ENCODE data around the gene SNRNP35. TPM values are rescaled to one million over a fixed set of nuclear protein-coding genes. Genes with fewer than 3 reads are reported as not detected.

The SNRNP35 gene, protein sequence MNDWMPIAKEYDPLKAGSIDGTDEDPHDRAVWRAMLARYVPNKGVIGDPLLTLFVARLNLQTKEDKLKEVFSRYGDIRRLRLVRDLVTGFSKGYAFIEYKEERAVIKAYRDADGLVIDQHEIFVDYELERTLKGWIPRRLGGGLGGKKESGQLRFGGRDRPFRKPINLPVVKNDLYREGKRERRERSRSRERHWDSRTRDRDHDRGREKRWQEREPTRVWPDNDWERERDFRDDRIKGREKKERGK
- 23.8 and 32.4 TPM in 2 replicates for total RNA-seq

DNA sequence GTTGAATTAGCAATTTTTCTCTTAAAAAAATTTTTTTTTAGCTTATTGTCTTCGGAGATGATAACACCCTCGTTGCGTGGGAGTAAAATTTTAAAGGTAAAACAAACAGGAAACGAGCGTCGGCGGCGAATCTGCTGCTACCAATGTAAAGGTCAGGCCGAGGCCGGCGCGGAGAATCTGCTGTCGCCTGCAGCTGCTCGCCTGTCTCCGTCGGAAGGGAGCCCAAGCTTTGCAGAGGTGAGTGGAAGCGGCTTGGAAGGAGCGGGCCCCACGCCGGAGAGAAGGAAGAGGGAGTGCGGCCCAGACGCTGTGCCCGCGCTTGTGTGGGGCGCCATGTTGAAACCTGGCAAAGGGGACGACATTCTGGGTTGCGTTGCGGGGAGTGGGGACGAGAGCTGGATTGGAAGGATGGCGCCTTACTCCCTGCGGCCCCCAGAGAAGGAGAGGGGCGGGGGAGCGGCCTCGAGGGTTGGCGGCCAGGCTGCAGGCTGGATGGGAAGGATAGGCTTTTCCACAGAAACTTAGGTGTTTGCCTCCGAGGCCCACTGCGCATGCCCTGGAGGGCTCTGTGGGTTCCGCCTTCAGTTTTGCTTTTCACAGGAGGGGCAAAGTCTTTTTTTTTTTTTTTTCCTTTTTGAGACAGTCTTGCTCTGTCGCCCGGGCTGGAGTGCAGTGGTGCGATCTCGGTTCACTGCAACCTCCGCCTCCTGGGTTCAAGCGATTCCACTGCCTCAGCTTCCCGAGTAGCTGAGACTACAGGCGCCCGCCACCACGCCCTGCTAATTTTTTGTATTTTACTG, at the start of gene SNRNP35:
Gene SNRNP35, plus strand, starts transcription at position 160 of the 800 bp plus-strand sequence. CDS start 7,402 bp downstream, outside the sequence.

DNA sequence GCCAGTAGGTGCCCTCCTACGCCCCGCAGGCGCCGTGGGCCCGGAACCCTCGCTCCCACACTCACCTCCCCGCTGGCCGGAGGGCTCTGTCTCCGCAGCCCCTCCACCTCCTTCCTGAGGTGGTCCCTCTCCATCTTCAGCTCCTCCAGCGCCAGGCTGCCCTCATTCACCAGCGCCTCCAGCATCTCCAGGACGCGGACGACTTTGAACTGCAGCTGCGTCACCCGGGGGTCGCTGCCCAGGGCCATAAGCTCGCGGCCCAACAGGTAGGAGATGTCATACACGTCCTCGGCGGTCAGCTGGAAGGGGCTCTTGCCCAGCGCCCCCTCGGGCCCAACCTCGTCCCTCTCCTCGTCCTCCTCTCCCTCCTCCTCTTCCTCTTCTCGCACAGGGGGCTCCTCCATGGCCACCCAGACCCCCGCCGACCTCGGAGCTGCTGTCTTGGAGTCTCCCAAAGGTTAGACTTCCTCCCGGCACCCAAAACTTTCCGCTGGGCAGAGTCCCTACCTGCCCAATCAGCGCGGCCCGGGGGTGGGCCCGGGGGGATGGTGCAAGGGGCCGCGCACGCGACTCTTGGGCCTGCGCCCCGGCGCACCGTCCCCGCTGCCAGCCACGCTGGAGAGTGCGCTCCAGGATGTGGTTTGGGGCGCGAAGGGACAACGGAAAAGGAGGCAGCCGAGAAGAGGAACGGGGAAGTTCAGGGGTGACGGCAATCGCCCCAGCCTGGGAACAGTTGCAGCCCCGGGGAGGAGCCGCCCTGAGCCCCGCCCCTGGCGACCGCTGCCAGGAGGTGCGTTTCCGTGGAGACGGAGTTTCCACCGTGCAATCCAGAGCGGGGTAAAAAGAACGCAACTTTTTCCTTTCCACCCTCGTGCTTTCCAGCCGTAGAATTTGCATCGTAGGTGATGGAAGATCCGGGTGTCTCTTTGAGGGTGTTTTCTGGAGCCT, 21.6 kb upstream of the SNRNP35 start, which contains the start of gene RILPL2:
Gene RILPL2, minus strand, starts transcription at position 668 of the 948 bp plus-strand sequence. Its CDS starts 264 bp downstream, at position 404.

Other genes with a start within 250 kb of the SNRNP35 start
- gene MPHOSPH9, start 225.0 kb upstream of the SNRNP35 start, total RNA-seq = 31.3 and 69.8 TPM in 2 replicates
- 7.8 and 13.8 TPM in 2 replicates for gene MTRFR, start 224.7 kb upstream of the SNRNP35 start, total RNA-seq
- gene CDK2AP1, start 186.3 kb upstream of the SNRNP35 start, total RNA-seq = 137 and 153 TPM in 2 replicates
- 23.7 and 30.5 TPM in 2 replicates for gene SBNO1, start 93.3 kb upstream of the SNRNP35 start, total RNA-seq
- 56.3 and 61.2 TPM in 2 replicates for gene KMT5A, start 74.0 kb upstream of the SNRNP35 start, total RNA-seq
- 3.8 and 4.0 TPM in 2 replicates for gene RILPL2, start 21.5 kb upstream of the SNRNP35 start, total RNA-seq
- gene RILPL1, start 75.6 kb downstream of the SNRNP35 start, total RNA-seq = 7.1 and 7.3 TPM in 2 replicates
- 369 and 390 TPM in 2 replicates for gene TMED2, start 126.4 kb downstream of the SNRNP35 start, total RNA-seq
- gene DDX55, start 144.0 kb downstream of the SNRNP35 start, total RNA-seq = 15.5 and 16.4 TPM in 2 replicates
- gene EIF2B1, start 175.5 kb downstream of the SNRNP35 start, total RNA-seq = 59.0 and 75.6 TPM in 2 replicates
- gene GTF2H3, start 175.7 kb downstream of the SNRNP35 start, total RNA-seq = 48.1 and 49.2 TPM in 2 replicates
- 10.8 and 12.4 TPM in 2 replicates for gene TCTN2, start 213.0 kb downstream of the SNRNP35 start, total RNA-seq

Data from smooth muscle cell of trachea (primary cell).